ENCODE data around the gene ZFAND2A. TPM values are rescaled to one million over a fixed set of nuclear protein-coding genes. Genes with fewer than 3 reads are reported as not detected.

The ZFAND2A gene
- total and polyA plus RNA-seq, 2 of the 8 experiments (the other 6 are each of a cell fraction or from before 2014, with no cell fraction given): 16.6 to 20.3 TPM

DNA sequence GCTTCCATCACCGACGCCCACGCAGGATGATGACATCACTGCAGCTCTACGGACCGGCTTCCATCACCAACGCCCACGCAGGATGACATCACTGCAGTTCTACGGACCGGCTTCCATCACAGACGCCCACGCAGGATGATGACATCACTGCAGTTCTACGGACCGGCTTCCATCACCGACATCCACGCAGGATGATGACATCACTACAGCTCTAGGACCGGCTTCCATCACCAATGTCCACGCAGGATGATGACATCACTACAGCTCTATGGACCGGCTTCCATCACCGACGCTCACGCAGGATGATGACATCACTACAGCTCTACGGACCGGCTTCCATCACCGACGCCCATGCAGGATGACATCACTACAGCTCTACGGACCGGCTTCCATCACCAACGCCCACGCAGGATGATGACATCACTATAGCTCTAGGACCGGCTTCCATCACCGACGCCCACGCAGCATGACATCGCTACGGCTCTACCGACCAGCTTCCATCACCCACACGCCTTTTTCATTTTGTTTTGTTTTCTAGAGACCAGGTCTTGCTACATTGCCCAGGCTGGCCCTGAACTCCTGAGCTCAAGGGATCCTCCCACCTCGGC is 42.6 kb downstream of the ZFAND2A start:
- peaks cover 0 to 15% of the 10 kb centered on the region in 2 experiments for H4K20me1 ChIP-seq (replicated peaks in 1 of 2; ENCODE audit: control insufficient read depth in 1 of 2, insufficient read depth in 2 of 2, low read length in 2 of 2)
- DNase-seq (ENCODE audit: low read depth in 1 of 2, low spot score in 2 of 2): no peak
- no peak overlapping the region for H4K5ac ChIP-seq (ENCODE audit: insufficient read length, low read depth, low read length)
- peaks cover 0 to 4% (median under 1%) of the 10 kb centered on the region in 4 experiments; a peak in 4 of 7 replicates for H3K4me1 ChIP-seq (replicated peaks in 1 of 4; ENCODE audit: control insufficient read depth in 3 of 4, insufficient read depth in 4 of 4, low read length in 3 of 4)
- no peak overlapping the region for H2BK20ac ChIP-seq (ENCODE audit: low read length)
- peaks cover 0 to 41% of the 10 kb centered on the region in 2 experiments; a peak in 2 of 4 replicates for H3K79me2 ChIP-seq (ENCODE audit: control insufficient read depth in 1 of 2, insufficient read depth in 2 of 2, low read length in 2 of 2)
- H2BK15ac ChIP-seq (ENCODE audit: low read length): no peak overlapping the region
- POLR2A ChIA-PET (ENCODE audit: partially characterized antibody): no interaction called here
- no peak overlapping the region for H3K18ac ChIP-seq (ENCODE audit: extremely low read depth, low read length)
- H2AFZ ChIP-seq (ENCODE audit: low read length): no peak overlapping the region
- H3K4ac ChIP-seq (replicated peaks; ENCODE audit: insufficient read length, low read depth, low read length): no peak overlapping the region
- H3K79me1 ChIP-seq (ENCODE audit: low read depth, low read length): peaks cover 13% of the 10 kb centered on the region
- H3K23me2 ChIP-seq (ENCODE audit: low read depth, low read length): no peaks in the 10 kb centered on the region
- H2BK12ac ChIP-seq (ENCODE audit: low read depth, low read length): no peak overlapping the region
- 0 out of 2 replicates have a peak overlapping the region, but pooled peaks have one; percentile 24 for H2AK5ac ChIP-seq (ENCODE audit: low read depth, low read length)
- no peak overlapping the region for H3K9ac ChIP-seq (replicated peaks in 1 of 4; ENCODE audit: extremely low read depth in 1 of 4, low read depth in 3 of 4, low read length in 3 of 4)
- no peaks in the 10 kb centered on the region for H3K27me3 ChIP-seq (replicated peaks in 1 of 4; ENCODE audit: control insufficient read depth in 3 of 4, extremely low read depth in 1 of 4, insufficient read depth in 3 of 4, low read length in 3 of 4)
- H2BK5ac ChIP-seq (ENCODE audit: low read depth, low read length): no peak overlapping the region
- FAIRE-seq: no peak
- H3K4me2 ChIP-seq (ENCODE audit: insufficient read depth in 1 of 2, low read depth in 2 of 2, low read length in 2 of 2): no peak overlapping the region
- no peak overlapping the region for H4K8ac ChIP-seq (ENCODE audit: extremely low read depth, insufficient read depth, low read length)
- H3K4me3 ChIP-seq (ENCODE audit: extremely low read depth in 1 of 4, insufficient read depth in 2 of 4, low read depth in 3 of 4, low read length in 4 of 4): no peak overlapping the region
- WGBS, 2 experiments (ENCODE audit: extremely low coverage in 1 of 2, insufficient coverage in 1 of 2, insufficient read length in 1 of 2, insufficient replicate concordance in 2 of 2, low coverage in 1 of 2, low lambda C conversion rate in 2 of 2, missing lambda C conversion rate in 1 of 2): 94% methylated on average over 37 of the region's 38 CpGs; no CpG with 5 or more reads in 1 of the 2 experiments
- no peak overlapping the region for H4K91ac ChIP-seq (replicated peaks; ENCODE audit: insufficient read length, low read length)
- no peak overlapping the region for H3K23ac ChIP-seq (ENCODE audit: insufficient read length)
- CTCF ChIA-PET (ENCODE audit: partially characterized antibody): interaction anchor here (1.1 to 1.9 kb wide), 3 partner anchors 31 to 329 kb away, joined by 3 to 8 read pairs (median 5); no protein-coding TSS in a partner anchor
- H3K36me3 ChIP-seq (ENCODE audit: control insufficient read depth in 2 of 4, insufficient read depth in 4 of 4, low read length in 3 of 4): no peaks in the 10 kb centered on the region
- no peak overlapping the region for H3K14ac ChIP-seq (ENCODE audit: insufficient read length)
- no peak overlapping the region for H2BK120ac ChIP-seq (replicated peaks; ENCODE audit: low read depth, low read length)
- TF ChIP-seq CREB1 (IDR thresholded peaks at IDR 0.05) (peak; percentile 64; the same call in 1 of the 2 replicates), POU5F1 (IDR thresholded peaks at IDR 0.05; ENCODE audit: low read depth, low read length) (no peak), EGR1 (IDR thresholded peaks at IDR 0.05; ENCODE audit: borderline replicate concordance, low read depth, low read length) (no peak)
- no peaks in the 10 kb centered on the region; a peak in 1 of 4 replicates for H3K9me3 ChIP-seq (ENCODE audit: insufficient read depth in 2 of 2, low read depth in 1 of 2, low read length in 1 of 2)
- no peak overlapping the region for H3K27ac ChIP-seq (ENCODE audit: low read depth, low read length)
- H3K56ac ChIP-seq (replicated peaks; ENCODE audit: insufficient read length, low read depth, low read length): no peak overlapping the region
